Activated T-helper 2 cell treated with anti-CD3 and anti-CD28 coated beads, Interferon-gamma antibody, Interleukin-2, Interleukin-4, amounts not matched to agents 10 μg/mL and 5 μg/mL and 100 μg/mL, durations not matched to agents 14 hours and 24 hours and 36 hours (primary cell): ENCODE results near the gene SPATA17. TPM values are rescaled to one million over a fixed set of nuclear protein-coding genes. Genes with fewer than 3 reads are reported as not detected.
"Not testable (repeated sequence)": the region's sequence is repeated elsewhere in the genome, so short reads cannot be mapped to it uniquely, and the experiment has no call there.

Experiments
- DNase-seq: peaks from one replicate; pipeline ENCODE4 v3.0.0; 2021; ENCODE audit warnings: low spot score
- H3K27ac Mint-ChIP-seq: one replicate; pipeline ENCODE4 v1.8.0; 2021; ENCODE audit warnings: mixed read lengths
- H3K27me3 Mint-ChIP-seq: one replicate; pipeline ENCODE4 v1.8.0; 2021; ENCODE audit warnings: low read depth, mixed read lengths
- H3K36me3 Mint-ChIP-seq: one replicate; pipeline ENCODE4 v1.8.0; 2021; ENCODE audit warnings: low read depth, mixed read lengths
- H3K4me1 Mint-ChIP-seq: one replicate; pipeline ENCODE4 v1.8.0; 2021; ENCODE audit warnings: low read depth, mixed read lengths
- H3K4me3 Mint-ChIP-seq: one replicate; pipeline ENCODE4 v1.8.0; 2021; ENCODE audit warnings: low read depth, mild to moderate bottlenecking, moderate library complexity, mixed read lengths
- H3K9me3 Mint-ChIP-seq: one replicate; pipeline ENCODE4 v1.8.0; 2021; ENCODE audit warnings: mixed read lengths
- intact Hi-C: fragments of 100-400 bp; cut with micrococcal nuclease; formaldehyde crosslinking; loops from one replicate; pipeline ENCODE4 v1.15.1; 2023
- total RNA-seq: library from RNA; stranded (reverse); gene quantifications from 2 replicates; pipeline ENCODE4 v1.2.3, GENCODE V29; 2022

Gene SPATA17
- total RNA-seq, 1 donor from 2014 or later, result not detected

- Mint-ChIP-seq H3K27me3 (no peaks in the 10 kb centered on the region), H3K27ac (no peak overlapping the region), H3K36me3 (peaks cover 2% of the 10 kb centered on the region), H3K4me1 (peaks cover 37% of the 10 kb centered on the region), H3K4me3 (no peak overlapping the region), H3K9me3 (no peaks in the 10 kb centered on the region)
- intact Hi-C loops, result loop anchor here (2.0 kb wide), 1 partner anchor 144 kb away; no protein-coding TSS in a partner anchor
- no peak for DNase-seq
Observed at GRCh38 chr1:217626321-217626720, 4.8 kb upstream of the SPATA17 start.

DNA sequence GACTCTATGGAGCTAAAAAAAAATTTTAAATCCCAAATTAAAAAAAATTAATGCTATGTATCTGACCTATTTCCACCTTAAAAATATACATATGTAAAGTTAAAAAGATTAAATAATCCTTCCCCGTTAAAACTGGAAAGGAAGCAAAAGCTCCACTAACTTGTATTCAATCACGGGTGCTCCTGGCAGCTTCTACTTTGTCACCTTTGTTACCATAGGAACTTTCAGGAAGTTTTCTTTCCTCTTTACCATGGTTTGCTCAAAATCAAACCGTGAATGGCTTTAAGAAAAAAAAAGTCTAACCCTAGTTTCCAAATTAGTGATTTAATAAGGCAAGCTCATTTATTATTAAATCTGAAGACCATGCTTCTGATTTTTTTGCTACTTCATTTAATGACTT is 3.7 kb upstream of the SPATA17 start:
- Mint-ChIP-seq H3K4me1 (peaks cover 33% of the 10 kb centered on the region), H3K9me3 (no peaks in the 10 kb centered on the region), H3K27me3 (no peaks in the 10 kb centered on the region), H3K27ac (no peak overlapping the region), H3K36me3 (peaks cover 2% of the 10 kb centered on the region), H3K4me3 (no peak overlapping the region)
- no peak for DNase-seq
- intact Hi-C loops, result loop anchor here (2.0 kb wide), 1 partner anchor 145 kb away; no protein-coding TSS in a partner anchor

GRCh38 chr1:217642455-217642854 is 11.3 kb downstream of the SPATA17 start:
- intact Hi-C loops, result no loop called here
- no peaks in the 10 kb centered on the region for H3K36me3 Mint-ChIP-seq
- DNase-seq, result no peak
- H3K4me3 Mint-ChIP-seq, result no peak overlapping the region
- H3K27ac Mint-ChIP-seq, result no peak overlapping the region
- no peaks in the 10 kb centered on the region for H3K4me1 Mint-ChIP-seq
- peaks cover 16% of the 10 kb centered on the region for H3K27me3 Mint-ChIP-seq
- no peaks in the 10 kb centered on the region for H3K9me3 Mint-ChIP-seq

- DNase-seq, result no peak
- H3K27me3 Mint-ChIP-seq, result peaks cover 8% of the 10 kb centered on the region
- intact Hi-C loops, result no loop called here
- H3K36me3 Mint-ChIP-seq, result no peaks in the 10 kb centered on the region
- no peaks in the 10 kb centered on the region for H3K9me3 Mint-ChIP-seq
- no peak overlapping the region for H3K4me3 Mint-ChIP-seq
- no peak overlapping the region for H3K27ac Mint-ChIP-seq
- H3K4me1 Mint-ChIP-seq, result no peaks in the 10 kb centered on the region
Observed at GRCh38 chr1:217647791-217648190, 16.6 kb downstream of the SPATA17 start.

DNA sequence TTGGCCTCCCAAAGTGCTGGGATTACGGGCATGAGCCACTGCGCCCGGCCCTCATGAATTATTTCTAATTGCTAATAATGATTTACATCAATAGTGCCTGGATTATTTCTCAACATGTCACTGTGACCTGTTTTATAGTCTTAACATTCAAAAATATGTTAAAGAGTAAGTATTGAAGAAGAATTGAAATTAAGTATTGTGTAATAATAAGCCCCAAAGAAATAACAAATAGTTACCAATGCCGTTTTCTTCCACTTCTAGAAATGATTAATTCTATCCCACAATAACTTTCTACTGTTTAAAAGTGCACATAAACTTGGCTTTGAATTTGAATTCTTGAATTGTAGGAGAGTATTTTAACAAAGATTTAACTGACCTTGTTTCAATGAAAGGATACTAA is 19.5 kb downstream of the SPATA17 start:
- no peaks in the 10 kb centered on the region for H3K9me3 Mint-ChIP-seq
- no peak overlapping the region for H3K4me3 Mint-ChIP-seq
- intact Hi-C loops, result no loop called here
- H3K27ac Mint-ChIP-seq, result no peak overlapping the region
- H3K4me1 Mint-ChIP-seq, result no peaks in the 10 kb centered on the region
- H3K27me3 Mint-ChIP-seq, result peaks cover 3% of the 10 kb centered on the region
- no peaks in the 10 kb centered on the region for H3K36me3 Mint-ChIP-seq
- DNase-seq, result no peak

GRCh38 chr1:217660353-217661062 is 29.4 kb downstream of the SPATA17 start:
- Mint-ChIP-seq H3K36me3 (no peaks in the 10 kb centered on the region), H3K4me1 (no peaks in the 10 kb centered on the region), H3K27ac (no peak overlapping the region), H3K9me3 (no peaks in the 10 kb centered on the region), H3K27me3 (peaks cover 2% of the 10 kb centered on the region), H3K4me3 (no peak overlapping the region)
- intact Hi-C loops, result no loop called here
- no peak for DNase-seq

GRCh38 chr1:217661407-217661806 is 30.3 kb downstream of the SPATA17 start:
- H3K36me3 Mint-ChIP-seq, result no peaks in the 10 kb centered on the region
- H3K27ac Mint-ChIP-seq, result no peak overlapping the region
- intact Hi-C loops, result no loop called here
- H3K4me3 Mint-ChIP-seq, result no peak overlapping the region
- H3K4me1 Mint-ChIP-seq, result no peaks in the 10 kb centered on the region
- H3K9me3 Mint-ChIP-seq, result no peaks in the 10 kb centered on the region
- no peak for DNase-seq
- peaks cover 2% of the 10 kb centered on the region for H3K27me3 Mint-ChIP-seq

DNA sequence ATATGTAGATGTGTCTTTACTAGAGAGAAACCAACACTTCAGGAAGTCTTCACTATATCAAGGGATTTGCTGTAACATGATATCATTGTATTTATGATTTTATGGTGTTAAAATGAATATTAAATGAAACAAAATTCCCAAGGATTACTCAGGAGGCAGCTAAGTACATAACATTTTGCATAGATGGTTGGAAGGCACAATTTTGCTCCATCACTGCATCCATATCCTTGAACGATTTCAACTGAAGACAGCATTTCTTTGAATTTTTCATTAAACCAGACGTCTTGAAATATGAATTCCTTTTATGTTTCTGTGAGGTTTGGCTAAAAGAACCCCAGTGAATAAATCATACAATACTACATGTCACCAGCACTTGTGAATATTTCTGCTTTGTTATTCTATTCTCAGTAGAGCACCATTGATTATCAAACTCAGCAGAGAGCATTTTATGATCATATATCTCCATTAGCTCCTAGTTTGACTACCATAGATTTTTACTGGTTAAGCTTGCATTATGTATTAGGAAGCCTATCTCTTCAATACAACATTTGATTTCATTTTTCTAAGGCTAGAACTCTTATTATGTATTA is 37.3 kb downstream of the SPATA17 start:
- Mint-ChIP-seq H3K27me3 (no peaks in the 10 kb centered on the region), H3K36me3 (no peaks in the 10 kb centered on the region), H3K4me1 (no peaks in the 10 kb centered on the region), H3K27ac (no peak overlapping the region), H3K4me3 (no peak overlapping the region), H3K9me3 (no peaks in the 10 kb centered on the region)
- intact Hi-C loops, result no loop called here
- DNase-seq, result no peak

DNA sequence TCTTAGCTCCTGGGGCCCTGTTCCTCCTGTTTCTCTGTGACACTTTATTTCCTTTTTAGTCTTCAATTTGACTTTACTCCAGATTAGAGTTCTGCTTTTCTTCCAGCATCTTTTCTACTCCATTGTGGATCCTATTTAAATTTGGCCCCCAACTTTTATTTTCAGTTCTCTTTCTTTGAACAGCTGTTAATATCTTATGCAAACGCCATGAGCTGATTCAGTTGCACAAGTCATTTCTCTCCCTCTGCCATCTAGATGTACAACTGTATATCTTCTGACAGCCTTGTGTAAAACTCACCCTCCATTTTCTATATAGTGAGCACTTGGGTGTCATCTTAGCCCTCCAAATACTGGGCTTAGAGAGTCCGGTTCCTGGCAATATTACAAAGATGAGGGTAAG is 42.2 kb downstream of the SPATA17 start:
- H3K4me1 Mint-ChIP-seq, result no peaks in the 10 kb centered on the region
- no peak overlapping the region for H3K27ac Mint-ChIP-seq
- no peak overlapping the region for H3K4me3 Mint-ChIP-seq
- DNase-seq, result no peak
- no peaks in the 10 kb centered on the region for H3K9me3 Mint-ChIP-seq
- H3K36me3 Mint-ChIP-seq, result no peaks in the 10 kb centered on the region
- intact Hi-C loops, result no loop called here
- no peaks in the 10 kb centered on the region for H3K27me3 Mint-ChIP-seq

DNA sequence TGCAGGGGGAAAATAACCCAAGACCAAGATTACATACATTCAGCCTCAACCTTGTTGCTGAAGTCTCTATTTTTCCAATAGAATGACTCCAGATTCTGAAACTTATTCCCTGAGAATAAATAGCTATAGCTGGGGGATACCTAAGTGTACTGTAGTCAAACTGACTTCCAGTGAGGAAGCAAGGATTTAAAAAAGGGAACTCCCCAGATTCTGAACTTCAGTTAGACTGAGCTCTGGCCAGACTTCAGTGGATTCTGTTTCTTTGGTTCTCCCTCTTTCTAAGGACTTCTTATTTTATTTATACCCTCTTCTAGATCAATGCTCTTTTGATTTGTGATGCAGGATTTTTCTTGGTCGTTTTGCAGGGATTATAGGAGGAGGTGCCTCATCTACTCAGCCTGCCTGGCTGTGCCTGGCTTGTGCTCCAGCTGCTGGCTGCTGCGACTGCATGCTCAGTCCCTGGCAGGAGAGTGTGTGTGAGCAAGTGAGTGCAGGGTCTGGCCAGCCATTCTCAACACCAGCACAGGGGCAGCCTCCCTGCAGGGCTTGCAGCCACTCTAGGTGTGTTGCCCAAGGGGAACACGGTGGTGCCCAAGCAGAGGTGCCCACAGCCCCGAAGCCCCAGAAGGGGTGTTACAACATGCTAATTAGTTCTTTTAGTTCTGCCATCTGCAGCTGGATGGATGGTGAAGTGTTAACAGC is 43.0 kb downstream of the SPATA17 start:
- Mint-ChIP-seq H3K27me3 (no peaks in the 10 kb centered on the region), H3K9me3 (no peaks in the 10 kb centered on the region), H3K4me1 (no peaks in the 10 kb centered on the region), H3K36me3 (no peaks in the 10 kb centered on the region), H3K4me3 (no peak overlapping the region), H3K27ac (no peak overlapping the region)
- intact Hi-C loops, result no loop called here
- no peak for DNase-seq

DNA sequence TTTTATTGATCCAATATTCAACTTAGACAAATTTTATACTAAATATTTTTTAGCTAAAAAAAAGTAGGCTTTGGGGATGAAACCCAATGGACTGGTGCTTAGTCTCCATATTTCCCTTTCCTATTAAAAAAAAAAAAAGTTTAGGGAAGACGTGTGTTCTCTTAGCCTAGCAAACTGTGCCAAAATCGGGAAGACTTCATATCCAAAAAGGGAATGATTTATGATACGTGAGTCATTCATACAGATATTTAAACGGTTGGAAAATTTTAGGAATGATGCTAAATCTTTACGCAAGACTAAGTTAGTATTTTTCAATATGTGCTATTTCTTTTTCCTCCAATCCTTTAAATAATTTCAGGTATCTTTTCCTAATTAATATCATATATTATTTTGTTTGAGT is 50.7 kb downstream of the SPATA17 start:
- intact Hi-C loops, result no loop called here
- Mint-ChIP-seq H3K9me3 (no peaks in the 10 kb centered on the region), H3K27ac (no peak overlapping the region), H3K36me3 (no peaks in the 10 kb centered on the region), H3K4me1 (no peaks in the 10 kb centered on the region), H3K27me3 (no peaks in the 10 kb centered on the region), H3K4me3 (no peak overlapping the region)
- DNase-seq, result no peak

DNA sequence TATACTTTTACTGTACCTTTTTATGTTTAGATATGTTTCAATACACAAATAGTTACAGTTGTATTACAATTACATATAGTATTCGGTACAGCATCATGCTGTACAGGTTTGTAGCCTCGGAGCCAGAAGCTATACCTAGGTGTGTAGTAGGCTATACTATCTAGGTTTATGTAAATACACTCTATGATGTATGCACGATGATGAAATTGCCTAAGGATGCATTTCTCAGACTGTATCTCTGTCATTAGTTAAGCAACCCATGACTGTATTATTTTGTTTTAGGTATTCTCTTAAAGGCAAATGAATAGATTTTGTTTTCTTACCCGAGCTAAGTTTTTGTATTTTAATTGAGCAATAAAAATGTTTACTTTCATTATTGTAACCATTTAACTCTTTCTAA is 56.4 kb downstream of the SPATA17 start:
- no peak overlapping the region for H3K4me3 Mint-ChIP-seq
- no peaks in the 10 kb centered on the region for H3K4me1 Mint-ChIP-seq
- intact Hi-C loops, result no loop called here
- H3K9me3 Mint-ChIP-seq, result no peaks in the 10 kb centered on the region
- DNase-seq, result no peak
- H3K36me3 Mint-ChIP-seq, result no peaks in the 10 kb centered on the region
- H3K27ac Mint-ChIP-seq, result no peak overlapping the region
- H3K27me3 Mint-ChIP-seq, result no peaks in the 10 kb centered on the region

GRCh38 chr1:217696140-217696539 is 65.0 kb downstream of the SPATA17 start:
- intact Hi-C loops, DNase-seq, H3K4me3 Mint-ChIP-seq, H3K27me3 Mint-ChIP-seq, H3K9me3 Mint-ChIP-seq, H3K27ac Mint-ChIP-seq, H3K4me1 Mint-ChIP-seq, H3K36me3 Mint-ChIP-seq: not testable (repeated sequence)
